BJ (cell line): ENCODE results near the gene KBTBD3. TPM values are rescaled to one million over a fixed set of nuclear protein-coding genes. Genes with fewer than 3 reads are reported as not detected.
"Not testable (repeated sequence)": the region's sequence is repeated elsewhere in the genome, so short reads cannot be mapped to it uniquely, and the experiment has no call there.

ENCODE experiments used
- CTCF ChIA-PET: fragments of 350-600 bp; formaldehyde crosslinking; extraction: SDS; loops from one replicate; lab custom pipeline; 2021; ENCODE audit warnings: antibody characterized with exemption, inconsistent platforms; lab: Yijun Ruan, JAX
- POLR2A ChIA-PET: fragments of 300-600 bp; sonication (Branson Sonifier 250); formaldehyde crosslinking; extraction: SDS; loops from one replicate; lab custom pipeline; 2021; ENCODE audit warnings: antibody characterized with exemption; lab: Charles Lee
- DNase-seq: peaks from one replicate; pipeline ENCODE4 v3.0.0-alpha.2; 2011; ENCODE audit warnings: low read depth
- H3K27me3 ChIP-seq: 2 replicates; pipeline ENCODE4 v1.6.0; 2011; ENCODE audit warnings: low read length; ENCODE audit not compliant: control insufficient read depth, insufficient read depth
- H3K36me3 ChIP-seq: 2 replicates; pipeline ENCODE4 v1.5.1; 2011; ENCODE audit warnings: low read length; ENCODE audit not compliant: control insufficient read depth, insufficient read depth
- H3K4me3 ChIP-seq: 2 replicates; pipeline ENCODE4 v1.5.1; 2011; ENCODE audit warnings: low read depth, mild to moderate bottlenecking, control low read depth, low read length
- polyA plus RNA-seq: library from polyadenylated mRNA; depleted of rRNA; stranded (reverse); fragments of >200 nt; gene quantifications from 2 replicates; pipeline ENCODE4 v1.2.3, GENCODE V29; 2011
- TF ChIP-seq, protein P1 (sequence below): IDR thresholded peaks from 2 replicates; pipeline ENCODE4 v1.5.1; 2011; ENCODE audit warnings: low read depth, mild to moderate bottlenecking, control low read depth, inconsistent platforms, low read length, moderate library complexity; ENCODE audit not compliant: insufficient read depth

Gene KBTBD3
- polyA plus RNA-seq, 1 experiment, result 1.2 TPM

DNA sequence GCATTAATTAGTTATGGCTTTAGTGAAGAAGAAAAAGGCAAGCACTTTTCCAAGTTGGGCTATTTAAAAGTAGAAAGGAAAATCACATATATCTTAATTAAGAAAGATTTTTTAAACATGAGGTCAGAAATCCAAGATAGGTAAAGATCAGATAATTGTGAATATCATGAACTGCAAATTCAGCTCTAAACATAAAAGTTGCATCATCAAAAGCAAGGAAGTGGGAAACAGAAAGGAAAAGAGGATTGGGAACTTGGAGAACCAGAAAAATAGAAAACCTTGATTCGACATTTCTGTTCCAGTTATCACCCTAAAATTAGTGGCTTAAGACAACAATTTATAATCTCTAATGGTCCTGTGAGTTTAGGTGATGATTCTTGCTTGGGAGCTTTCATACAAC lies 17.5 kb downstream of the KBTBD3 start:
- TF ChIP-seq, protein P1, sequence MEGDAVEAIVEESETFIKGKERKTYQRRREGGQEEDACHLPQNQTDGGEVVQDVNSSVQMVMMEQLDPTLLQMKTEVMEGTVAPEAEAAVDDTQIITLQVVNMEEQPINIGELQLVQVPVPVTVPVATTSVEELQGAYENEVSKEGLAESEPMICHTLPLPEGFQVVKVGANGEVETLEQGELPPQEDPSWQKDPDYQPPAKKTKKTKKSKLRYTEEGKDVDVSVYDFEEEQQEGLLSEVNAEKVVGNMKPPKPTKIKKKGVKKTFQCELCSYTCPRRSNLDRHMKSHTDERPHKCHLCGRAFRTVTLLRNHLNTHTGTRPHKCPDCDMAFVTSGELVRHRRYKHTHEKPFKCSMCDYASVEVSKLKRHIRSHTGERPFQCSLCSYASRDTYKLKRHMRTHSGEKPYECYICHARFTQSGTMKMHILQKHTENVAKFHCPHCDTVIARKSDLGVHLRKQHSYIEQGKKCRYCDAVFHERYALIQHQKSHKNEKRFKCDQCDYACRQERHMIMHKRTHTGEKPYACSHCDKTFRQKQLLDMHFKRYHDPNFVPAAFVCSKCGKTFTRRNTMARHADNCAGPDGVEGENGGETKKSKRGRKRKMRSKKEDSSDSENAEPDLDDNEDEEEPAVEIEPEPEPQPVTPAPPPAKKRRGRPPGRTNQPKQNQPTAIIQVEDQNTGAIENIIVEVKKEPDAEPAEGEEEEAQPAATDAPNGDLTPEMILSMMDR, result no peak
- Histone ChIP-seq H3K27me3 (no peaks in the 10 kb centered on the region), H3K4me3 (no peak overlapping the region), H3K36me3 (no peaks in the 10 kb centered on the region)
- no peak for DNase-seq
- POLR2A ChIA-PET, result no interaction called here
- CTCF ChIA-PET, result no interaction called here

DNA sequence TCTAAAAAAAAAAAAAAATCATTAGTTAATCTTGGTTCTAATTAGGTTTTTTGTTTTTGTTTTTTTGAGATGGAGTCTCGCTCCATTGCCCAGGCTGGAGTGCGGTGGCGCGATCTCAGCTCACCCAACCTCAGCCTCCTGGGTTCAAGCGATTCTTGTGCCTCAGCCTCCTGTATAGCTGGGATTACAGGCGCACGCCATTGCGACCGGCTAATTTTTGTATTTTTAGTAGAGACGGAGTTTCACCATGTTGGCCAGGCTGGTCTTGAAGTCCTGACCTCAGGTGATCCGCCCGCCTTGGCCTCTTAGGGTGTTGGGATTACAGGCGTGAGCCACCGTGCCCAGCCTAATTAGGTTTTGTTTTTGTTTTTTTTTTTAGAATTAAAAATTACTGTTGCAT lies 18.8 kb downstream of the KBTBD3 start:
- H3K36me3 ChIP-seq, H3K4me3 ChIP-seq, CTCF ChIA-PET, POLR2A ChIA-PET, H3K27me3 ChIP-seq, DNase-seq: not testable (repeated sequence)

DNA sequence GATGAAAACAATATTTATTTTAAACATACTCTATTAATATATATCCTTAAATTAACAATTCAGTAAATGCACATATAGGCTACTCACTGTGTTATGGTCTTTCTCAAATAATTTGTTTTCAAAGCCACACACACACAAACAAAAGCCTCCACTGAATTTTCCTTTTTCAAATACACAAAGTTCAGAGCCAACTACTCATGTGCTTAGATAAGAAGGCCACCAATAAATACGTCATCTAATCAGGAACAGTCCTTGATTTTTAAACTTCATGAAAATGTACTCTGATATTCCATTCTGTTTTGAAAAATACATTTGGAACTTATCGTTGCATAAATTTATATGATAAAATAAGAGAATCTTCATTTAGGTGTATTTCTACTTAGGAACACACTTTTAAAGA lies 26.0 kb downstream of the KBTBD3 start:
- no peak for DNase-seq
- TF ChIP-seq, protein P1, result no peak
- ChIA-PET CTCF (no interaction called here), POLR2A (no interaction called here)
- Histone ChIP-seq H3K27me3 (no peaks in the 10 kb centered on the region), H3K4me3 (no peak overlapping the region), H3K36me3 (no peaks in the 10 kb centered on the region)

DNA sequence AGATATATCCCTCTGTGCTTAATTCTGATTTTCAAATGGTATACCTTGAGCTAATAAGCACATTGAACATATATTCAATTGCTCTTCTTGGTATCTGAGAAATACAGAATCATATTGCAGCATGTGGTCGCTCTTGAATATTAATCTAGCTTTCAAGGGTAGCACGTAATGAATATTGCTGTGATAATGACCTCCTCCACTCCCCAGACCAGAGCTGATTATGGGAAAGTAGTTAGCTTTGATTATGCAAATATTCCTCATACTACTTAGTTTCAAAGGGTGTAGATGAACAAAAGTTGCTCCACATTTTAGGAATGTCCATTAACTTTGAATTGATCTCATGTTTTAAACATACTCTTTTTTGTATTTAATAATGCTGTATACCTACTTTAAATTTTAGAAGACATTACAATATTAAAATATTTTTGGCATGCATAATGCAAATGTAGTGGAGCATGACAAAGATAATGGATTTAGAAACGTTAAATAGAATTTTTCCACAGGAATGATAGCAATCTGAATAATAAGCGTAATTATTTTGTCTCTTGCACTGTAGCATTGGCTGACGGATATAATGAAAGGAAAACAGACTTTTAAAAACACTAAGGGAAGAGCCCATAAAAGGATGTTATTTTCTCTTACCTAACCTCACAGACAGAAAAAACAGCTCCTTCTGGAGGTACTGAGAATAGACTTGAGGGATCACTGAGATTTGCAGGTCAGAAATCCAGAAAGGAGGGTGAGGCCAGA lies 27.2 kb downstream of the KBTBD3 start:
- Histone ChIP-seq H3K27me3 (no peaks in the 10 kb centered on the region), H3K4me3 (no peak overlapping the region), H3K36me3 (no peaks in the 10 kb centered on the region)
- CTCF ChIA-PET, result interaction anchor here (1.4 kb wide), 1 partner anchor 14 kb away, joined by 3 read pairs; no protein-coding TSS in a partner anchor
- no peak for DNase-seq
- POLR2A ChIA-PET, result no interaction called here
- TF ChIP-seq, protein P1, result no peak

DNA sequence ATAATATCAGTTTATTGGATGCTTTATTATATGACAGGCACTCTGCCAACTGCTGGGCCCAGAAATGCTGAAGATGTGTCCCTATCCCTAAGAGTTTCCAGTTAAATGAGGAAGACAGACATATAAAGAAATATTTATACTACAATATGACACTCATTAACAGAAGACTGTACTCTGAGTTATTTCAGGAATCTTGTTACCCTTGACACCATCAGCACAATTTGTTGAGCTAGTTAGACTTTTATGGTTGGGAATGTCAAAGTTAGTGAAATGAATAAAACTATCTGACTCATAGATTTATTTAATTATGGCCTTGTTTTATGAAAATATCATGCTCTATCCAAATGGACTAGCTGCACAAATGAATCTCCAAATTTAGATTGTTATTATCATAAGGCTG lies 29.5 kb downstream of the KBTBD3 start:
- no peak overlapping the region for H3K4me3 ChIP-seq
- TF ChIP-seq, protein P1, result no peak
- ChIA-PET POLR2A (no interaction called here), CTCF (no interaction called here)
- H3K36me3 ChIP-seq, result no peaks in the 10 kb centered on the region
- no peak for DNase-seq
- H3K27me3 ChIP-seq, result no peaks in the 10 kb centered on the region

DNA sequence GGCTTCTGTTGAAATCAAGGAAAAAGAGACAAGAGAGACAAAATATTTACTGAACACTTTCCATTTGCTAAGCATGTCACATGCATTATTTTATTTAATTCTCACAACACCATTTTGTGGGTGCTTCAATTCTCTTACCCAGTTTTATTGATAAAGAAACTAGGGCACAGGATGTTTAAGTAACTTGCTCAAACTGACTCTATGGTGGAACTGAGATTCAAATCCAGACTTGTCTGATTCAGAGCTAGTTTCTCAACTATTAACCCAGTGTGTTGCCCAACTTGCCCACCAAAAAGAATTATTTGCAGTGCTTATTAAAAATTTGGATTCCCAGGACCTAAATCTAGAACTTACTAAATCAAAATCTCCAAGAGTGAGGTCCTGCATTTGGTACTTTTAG lies 33.6 kb downstream of the KBTBD3 start:
- ChIA-PET POLR2A (no interaction called here), CTCF (no interaction called here)
- no peak for DNase-seq
- no peaks in the 10 kb centered on the region for H3K36me3 ChIP-seq
- TF ChIP-seq, protein P1, result no peak
- H3K27me3 ChIP-seq, result no peaks in the 10 kb centered on the region
- H3K4me3 ChIP-seq, result no peak overlapping the region
